ENCODE measurements around the gene WDR86.

The WDR86 gene

DNA sequence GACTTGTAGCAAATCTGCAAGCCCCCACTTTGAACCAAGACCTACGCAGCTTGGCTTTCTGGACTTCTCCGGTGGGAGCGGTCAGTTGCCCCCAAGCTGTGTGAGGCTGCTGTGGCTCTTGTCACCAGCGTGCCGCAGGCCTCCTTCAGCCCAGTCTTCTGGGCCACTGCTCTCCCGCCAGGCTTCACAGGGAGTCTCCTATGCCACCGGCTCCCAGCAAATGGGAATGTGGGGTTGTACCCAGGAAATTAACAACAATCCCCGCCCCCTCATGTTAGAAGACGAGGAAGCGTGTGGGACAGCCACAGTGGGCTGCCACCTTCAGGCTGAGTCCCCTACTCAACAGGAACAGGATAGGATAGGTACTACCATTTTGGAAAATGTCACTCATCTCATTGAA is 4.2 kb downstream of the WDR86 start:
- no peak for DNase-seq

GRCh38 chr7:151405056-151405455 is 4.8 kb downstream of the WDR86 start:
- DNase-seq, result no peak

DNA sequence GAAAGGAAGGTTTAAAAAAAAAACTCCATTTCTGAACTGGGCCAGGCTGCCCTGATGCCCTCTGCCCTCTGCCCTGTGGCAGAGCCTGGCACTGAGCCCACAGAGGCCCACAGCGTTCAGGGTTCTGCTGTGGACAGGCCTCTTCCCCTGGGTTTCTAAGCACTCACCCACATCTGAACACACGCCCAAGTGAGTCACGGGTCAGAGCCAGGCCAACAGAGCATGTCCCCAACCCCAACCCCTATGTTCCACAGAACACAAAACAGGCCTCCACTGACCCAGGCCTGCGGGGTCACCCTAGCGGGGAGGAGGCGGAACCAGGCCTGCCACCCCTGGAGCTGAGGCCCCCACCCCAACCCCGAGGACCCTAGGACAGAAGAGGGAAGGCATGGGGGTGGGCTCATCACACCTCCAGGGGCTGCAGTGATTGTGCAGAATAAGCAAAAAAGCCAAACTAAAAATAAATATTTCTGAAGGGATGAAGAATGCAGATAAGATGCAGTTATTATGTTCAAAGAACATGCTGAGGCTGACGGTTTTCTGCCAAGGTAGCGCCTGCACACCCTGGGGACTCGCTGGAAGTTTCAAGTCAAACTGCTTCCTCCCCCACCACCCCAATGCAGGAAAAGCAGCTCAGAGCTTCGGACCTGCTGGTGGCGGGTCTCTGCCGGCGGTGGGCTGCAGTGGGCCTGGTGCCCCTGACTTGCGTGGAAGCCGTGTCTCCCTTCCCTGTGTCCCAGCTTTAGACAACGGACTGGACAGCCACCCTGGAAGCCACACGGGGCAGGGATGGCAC is 5.4 kb downstream of the WDR86 start:
- no peak for DNase-seq

- DNase-seq, result no peak
These were observed 6.1 kb downstream of the WDR86 start for GRCh38 chr7:151403764-151404163.

DNA sequence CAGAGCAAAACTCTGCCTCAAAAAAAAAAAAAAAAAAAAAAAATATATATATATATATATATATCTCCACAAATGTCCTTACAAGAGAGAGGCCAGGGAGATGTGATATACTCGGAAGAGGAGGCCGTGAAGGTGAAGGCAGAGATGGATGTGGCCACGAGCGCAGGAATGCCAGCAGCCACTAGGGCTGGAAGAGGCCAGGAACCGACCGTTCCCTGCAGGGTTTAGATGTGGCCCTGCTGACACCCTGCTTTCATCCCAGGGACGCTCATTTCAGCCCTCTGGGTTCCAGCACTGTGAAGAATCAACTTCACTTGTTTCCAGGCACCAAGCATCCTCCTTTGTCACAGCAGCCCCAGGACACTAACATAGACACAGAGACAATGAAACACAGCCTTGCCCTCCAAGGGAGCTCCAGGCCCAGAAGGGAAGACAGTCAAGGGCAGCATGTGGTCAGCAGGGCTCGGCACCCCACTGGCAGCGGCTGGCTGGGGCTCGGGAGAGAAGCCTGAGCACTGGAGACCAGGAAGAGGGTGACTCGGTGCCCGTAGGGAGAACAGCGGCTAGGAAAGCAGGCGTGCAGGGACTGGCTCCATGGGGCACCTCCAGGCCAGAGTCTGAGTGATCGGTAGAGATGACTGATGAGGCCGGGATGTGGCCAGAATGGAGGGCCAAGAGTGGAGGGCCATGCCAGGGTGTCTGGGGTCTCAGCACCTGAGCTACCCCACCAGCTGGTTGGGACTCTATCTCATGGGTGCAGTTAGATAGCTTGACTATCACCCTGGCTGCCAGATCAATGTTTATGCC is 7.6 kb downstream of the WDR86 start:
- no peak for DNase-seq

- DNase-seq, result no peak
These were observed 9.1 kb downstream of the WDR86 start for GRCh38 chr7:151400626-151401315.

GRCh38 chr7:151399906-151400305 is 9.9 kb downstream of the WDR86 start:
- DNase-seq, result no peak

GRCh38 chr7:151399305-151399601 is 10.6 kb downstream of the WDR86 start:
- DNase-seq, result no peak

DNA sequence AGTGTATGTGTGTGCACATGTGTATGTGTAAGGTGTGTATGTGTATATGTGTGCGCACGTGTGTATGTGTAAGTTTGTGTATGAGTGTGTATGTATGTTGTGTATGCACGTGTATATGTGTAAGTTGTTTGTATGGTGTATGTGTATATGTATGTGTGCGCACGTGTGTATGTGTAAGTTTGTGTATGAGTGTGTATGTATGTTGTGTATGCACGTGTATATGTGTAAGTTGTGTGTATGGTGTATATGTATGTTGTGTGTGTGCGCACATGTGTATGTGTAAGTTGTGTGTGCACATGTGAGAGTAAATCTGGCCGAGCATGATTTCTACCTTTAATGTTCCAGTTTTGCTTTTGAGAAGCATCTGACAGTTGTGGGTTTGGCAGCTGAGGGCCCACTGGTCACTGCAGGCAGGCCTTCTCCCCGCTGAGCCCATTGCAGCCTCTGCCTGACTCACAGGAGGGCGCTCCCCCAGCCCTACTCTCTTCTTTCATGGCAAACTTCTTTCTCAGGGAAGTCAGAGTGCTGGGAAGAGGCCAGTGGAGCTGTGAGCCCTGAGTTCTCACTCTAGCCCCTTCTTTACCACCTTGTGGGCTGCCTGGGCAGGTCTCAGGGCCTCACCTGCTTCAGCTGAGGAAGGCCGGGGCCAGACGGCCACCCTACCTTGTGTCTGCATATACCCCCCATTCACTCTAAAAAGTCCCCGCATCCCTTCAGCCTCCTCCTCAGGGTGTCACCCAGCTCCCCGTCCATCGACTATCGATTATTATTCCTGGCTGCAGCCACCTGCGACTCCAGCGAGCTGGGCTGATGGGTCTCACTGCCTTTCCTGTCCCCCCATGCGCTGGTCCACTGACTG is 11.2 kb downstream of the WDR86 start:
- no peak for DNase-seq

GRCh38 chr7:151397026-151397425 is 12.8 kb downstream of the WDR86 start:
- no peak for DNase-seq

GRCh38 chr7:151396328-151396970 is 13.4 kb downstream of the WDR86 start:
- no peak for DNase-seq

GRCh38 chr7:151395036-151395367 is 14.8 kb downstream of the WDR86 start:
- no peak for DNase-seq

GRCh38 chr7:151394076-151395035 is 15.5 kb downstream of the WDR86 start:
- DNase-seq, result no peak

- no peak for DNase-seq
These were observed 16.5 kb downstream of the WDR86 start for GRCh38 chr7:151393031-151393977.

DNA sequence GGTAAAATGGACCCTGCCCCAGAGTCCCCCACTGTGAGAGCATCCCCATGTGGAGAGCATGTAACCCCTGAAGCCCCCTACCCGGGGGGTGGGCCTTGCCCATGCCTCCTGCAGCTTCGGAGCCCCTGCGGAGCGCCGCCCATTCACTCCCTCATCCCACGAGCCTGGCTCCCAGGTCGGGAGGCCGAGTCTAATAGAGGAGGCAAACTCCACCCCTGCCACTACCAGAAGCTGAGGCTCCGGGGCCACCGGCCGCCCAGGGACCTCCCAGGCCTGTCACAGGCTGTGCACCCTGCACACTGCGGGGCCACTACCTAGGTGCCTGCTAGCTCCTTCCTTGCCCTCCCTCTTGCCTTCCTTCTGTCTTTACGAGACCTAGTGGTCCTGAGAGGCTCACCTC is 17.4 kb downstream of the WDR86 start:
- DNase-seq, result no peak

DNA sequence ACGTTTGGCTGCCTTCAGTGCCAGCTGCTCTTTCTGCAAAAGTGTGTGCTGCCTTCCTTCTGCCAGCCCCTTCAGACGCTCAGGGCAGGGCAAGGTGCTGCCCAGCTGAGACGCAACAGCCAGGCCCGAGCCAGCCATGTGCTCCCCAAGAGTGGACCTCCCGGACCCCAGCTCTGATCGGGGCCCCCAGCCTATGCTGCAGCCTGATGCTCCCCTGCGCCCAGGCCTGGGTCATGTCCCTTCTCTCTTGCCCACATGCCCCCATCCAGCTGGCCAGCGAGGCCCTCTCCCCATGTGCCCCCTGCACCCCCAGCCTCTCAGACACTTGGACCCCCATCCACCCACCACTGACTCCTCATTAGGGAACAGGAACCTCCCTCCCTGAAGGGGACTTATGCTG is 17.8 kb downstream of the WDR86 start:
- DNase-seq, result no peak

DNA sequence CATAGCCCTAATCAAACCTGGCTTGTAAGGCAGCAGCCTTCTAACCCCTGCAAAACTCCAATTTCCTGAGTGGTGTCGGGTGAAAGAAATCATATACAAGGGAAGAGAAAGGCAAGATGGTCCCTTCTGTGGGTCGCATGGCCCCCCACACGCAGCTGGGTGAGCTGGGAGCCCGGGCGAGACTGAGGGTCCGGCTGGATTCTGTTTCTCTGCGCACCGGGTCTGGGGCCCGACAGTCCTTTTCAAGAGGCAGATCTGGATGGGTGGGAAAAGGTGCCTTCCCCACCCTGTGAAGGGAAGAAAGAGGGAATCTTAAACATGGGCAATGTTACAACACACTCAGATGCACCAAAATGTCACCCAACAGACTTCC is 18.5 kb downstream of the WDR86 start:
- DNase-seq, result no peak

DNA sequence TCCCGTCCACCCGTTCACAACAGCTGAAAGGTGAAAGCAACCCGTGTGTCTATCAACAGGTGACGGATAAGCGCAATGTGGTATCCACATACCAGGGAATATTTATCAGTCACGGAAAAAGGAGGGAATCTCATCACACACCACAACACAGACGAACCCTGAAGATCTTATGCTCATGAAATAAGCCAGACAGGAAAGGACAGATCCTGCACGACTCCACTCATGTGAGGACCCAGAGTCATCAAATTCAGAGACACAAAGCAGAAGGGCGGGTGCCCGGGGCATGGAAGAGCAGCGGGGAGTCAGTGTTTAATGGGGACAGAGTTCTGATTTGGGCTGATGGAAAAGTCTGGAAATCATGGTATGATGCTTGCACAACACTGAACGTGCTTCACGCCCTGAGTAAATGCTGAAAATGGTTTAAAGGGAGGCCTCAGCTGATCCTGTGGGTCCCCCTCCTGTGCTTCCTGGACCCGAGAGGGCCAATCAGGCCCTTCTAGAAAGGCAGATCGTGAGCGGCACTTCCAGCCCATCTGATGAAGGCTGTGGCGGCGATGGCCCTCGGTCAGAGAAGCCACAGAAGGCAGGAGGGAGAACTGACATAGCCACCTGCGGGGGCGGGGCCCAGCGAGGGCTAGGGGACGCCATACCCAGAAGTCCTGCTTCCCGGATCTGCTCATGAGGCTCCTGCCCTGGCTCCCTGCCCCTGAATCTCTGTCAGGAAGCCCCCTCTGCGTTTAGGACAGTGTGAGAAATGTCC is 19.1 kb downstream of the WDR86 start:
- no peak for DNase-seq
